HuH-7.5 (cell line): ENCODE data around the gene PPP1R7.
"Not testable (repeated sequence)": the region's sequence is repeated elsewhere in the genome, so short reads cannot be mapped to it uniquely, and the experiment has no call there.

ENCODE experiments used
- DNase-seq: peaks from one replicate; pipeline ENCODE4 v3.0.0; 2011; ENCODE audit warnings: low spot score

The PPP1R7 gene

GRCh38 chr2:241149925-241150659, at the start of gene PPP1R7:
Gene PPP1R7, plus strand, starts transcription at chr2:241150467. Its CDS starts 29 bp downstream, at chr2:241150496.
- DNase-seq, result peak; percentile 98

- peak; percentile 80 for DNase-seq
Measured at GRCh38 chr2:241102239-241102803, 47.9 kb upstream of the PPP1R7 start, which contains the start of gene MTERF4. Gene MTERF4, minus strand, starts transcription at chr2:241102287. Its CDS starts 14 bp downstream, at chr2:241102273.

GRCh38 chr2:241103176-241103595, 47.1 kb upstream of the PPP1R7 start:
- DNase-seq, result no peak

DNA sequence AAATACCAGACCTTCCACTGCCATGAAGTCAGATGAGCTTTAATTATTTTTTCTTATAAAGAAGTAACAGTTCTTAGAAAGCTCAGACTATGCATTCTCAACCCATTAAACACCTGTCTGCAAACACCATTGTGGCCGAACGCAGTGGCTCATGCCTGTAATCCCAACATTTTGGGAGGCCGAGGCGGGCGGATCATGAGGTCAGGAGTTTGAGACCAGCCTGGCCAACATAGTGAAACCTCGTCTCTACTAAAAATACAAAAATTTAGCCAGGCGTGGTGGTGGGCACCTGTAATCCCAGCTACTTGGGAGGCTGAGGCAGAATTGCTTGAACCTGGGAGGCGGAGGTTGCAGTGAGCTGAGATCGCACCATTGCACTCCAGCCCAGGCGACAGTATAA, 45.7 kb upstream of the PPP1R7 start:
- DNase-seq, result not testable (repeated sequence)

- DNase-seq, result no peak
Measured at GRCh38 chr2:241105641-241106040, 44.6 kb upstream of the PPP1R7 start.

- no peak for DNase-seq
Measured at GRCh38 chr2:241107031-241107783, 43.1 kb upstream of the PPP1R7 start.

- DNase-seq, result no peak
Measured at GRCh38 chr2:241108271-241109209, 41.7 kb upstream of the PPP1R7 start.

GRCh38 chr2:241109210-241110088, 40.8 kb upstream of the PPP1R7 start:
- DNase-seq, result no peak

DNA sequence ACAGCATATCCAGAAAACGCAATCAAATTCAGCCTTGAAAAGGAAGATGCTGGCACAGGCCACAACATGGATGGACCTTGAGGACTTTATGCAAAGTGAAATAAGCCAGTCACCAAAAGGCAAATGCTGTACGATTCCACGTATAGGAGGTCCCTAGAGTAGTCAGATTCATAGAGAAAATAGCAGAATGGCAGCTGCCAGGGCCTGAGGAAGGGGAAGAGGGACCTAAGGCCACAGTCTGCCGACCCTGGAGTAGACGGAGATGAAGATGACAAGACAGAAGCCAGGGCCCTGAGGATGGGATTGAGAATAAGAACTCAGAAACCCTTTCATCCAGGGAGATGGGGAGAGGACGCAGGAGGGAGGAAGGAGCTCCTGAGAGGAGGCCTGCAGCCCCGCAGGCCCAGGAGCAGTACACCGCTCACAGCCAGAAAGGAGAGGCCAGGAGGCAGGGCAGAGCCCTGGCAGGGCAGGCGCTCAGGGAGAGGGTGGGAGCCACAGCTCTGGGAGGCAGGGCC, 40.1 kb upstream of the PPP1R7 start:
- no peak for DNase-seq

- no peak for DNase-seq
Measured at GRCh38 chr2:241110607-241111439, 39.4 kb upstream of the PPP1R7 start.

GRCh38 chr2:241111440-241111805, 38.8 kb upstream of the PPP1R7 start:
- DNase-seq, result no peak

GRCh38 chr2:241112046-241112445, 38.2 kb upstream of the PPP1R7 start:
- no peak for DNase-seq

- DNase-seq, result no peak
Measured at GRCh38 chr2:241112592-241112991, 37.7 kb upstream of the PPP1R7 start.

DNA sequence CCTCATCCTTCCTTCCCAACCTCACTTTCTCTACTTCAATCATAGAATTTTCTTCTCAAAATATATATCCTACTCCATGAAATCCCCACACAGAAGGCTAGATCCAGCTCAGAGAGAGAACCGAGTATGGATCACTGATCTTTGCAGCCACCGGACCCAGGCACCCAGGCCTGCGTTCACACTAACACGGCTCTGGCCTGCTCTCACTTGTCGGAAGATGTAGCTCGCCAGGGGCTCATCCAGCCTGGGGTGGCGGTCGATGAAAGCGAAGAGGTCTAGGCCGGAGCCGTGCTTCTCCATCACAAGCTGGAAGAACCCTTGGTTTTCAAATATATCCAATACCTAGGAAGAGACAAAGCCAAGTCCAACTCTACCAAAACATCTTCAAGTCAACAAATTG, 35.4 kb upstream of the PPP1R7 start:
- DNase-seq, result no peak

DNA sequence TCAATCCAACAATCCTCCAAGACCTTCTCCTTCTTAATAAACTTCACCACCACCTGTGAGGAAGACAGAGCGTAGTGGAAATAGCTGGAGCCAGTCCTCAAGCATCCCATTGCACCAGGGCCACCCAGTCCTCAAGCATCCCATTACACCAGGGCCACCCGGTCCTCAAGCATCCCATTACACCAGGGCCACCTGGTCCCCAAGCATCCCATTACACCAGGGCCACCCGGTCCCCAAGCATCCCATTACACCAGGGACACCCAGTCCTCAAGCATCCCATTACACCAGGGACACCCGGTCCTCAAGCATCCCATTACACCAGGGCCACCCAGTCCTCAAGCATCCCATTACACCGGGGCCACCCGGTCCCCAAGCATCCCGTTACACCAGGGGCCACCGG, 34.9 kb upstream of the PPP1R7 start:
- DNase-seq, result no peak

DNA sequence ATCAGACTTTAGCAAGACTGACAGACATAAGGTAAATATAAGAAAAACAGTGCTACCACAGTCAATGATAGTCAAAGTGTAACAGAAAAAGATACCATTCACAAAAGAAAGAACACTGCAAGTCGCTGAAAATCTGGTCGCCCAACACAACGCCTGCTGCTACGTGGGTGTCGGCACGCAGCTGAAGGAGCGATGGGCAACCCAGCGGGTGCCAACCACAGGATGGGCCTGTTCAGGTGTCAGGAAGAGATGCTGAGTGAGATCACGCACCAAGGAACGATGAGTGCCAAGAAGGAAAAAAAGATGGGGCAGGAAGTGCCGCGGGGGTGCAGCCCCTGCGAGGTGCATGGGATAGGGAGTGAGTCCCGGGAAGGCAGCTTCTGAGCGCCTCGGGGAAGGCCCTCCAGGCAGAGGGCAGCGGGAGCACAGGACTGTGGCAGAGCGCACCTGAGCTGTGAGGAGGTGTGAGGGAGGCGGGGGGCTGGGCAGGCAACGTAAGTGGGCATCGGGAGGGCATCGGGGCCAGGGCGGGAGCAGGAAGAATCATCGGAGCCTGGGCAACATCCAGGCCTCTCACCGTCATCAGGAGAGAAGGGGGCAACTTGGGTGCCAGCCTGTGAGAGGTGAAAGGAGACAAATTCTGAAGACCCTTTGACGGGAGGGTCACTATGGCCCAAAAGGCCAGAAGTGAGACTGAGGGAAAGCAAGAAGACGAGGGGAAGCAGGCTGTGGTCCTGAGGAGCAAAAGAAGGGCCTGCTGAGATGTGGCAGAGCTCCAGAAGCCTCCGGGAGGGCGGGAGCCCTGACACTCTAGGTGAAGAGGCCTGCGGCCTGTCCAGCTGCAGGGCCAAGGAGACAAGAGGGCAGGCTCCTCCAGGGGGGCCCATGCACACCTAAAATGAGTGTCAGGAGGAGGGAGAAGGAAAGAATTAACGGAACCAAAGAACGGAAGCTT, 33.4 kb upstream of the PPP1R7 start:
- no peak for DNase-seq

DNA sequence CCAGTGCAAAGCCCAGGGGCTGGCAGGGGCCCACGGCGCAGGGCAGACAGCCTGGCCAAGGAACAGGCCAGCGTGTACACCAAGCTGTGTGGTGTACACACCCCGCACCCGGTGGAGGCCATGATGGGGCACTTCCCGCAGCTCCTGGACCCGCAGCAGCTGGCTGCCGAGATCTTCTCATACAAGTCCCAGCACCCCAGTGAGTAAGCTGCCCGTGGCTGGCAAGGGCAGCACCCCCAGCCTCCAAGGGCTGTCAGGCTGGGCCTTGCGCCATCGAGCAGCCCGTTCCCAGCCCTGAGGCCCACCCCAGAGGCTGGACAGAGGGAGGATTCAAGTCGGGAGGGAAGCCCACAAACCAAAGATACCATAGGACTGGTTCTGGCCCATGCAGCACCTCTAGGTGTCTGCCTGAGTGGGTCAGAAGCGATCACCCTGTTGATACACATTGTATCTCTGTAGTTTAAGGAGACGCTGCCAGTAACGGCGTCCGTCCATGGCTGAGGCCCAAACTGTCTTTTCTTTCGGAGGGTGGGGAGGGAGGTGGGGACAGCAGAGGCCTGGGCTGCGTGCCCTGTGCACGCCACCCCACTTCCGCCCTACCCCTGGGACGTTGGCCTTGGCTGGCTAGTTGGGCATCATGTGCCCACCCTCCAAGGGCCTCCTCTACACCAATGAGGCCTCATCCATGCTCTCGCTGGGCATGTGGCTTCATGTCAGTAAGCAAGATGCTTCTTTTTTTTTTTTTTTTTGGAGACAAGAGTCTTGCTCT, 31.3 kb upstream of the PPP1R7 start:
- DNase-seq, result no peak

GRCh38 chr2:241120440-241120839, 29.8 kb upstream of the PPP1R7 start:
- no peak for DNase-seq
